ENCODE measurements around the gene PIGL. TPM values are rescaled to one million over a fixed set of nuclear protein-coding genes. Genes with fewer than 3 reads are reported as not detected.

The PIGL gene
- total RNA-seq, 2 donors from 2014 or later, result 42.5 to 51.9 TPM

- ATAC-seq (replicated peaks in 1 of 2), result no peak
- H3K36me3 Mint-ChIP-seq (ENCODE audit: insufficient read depth in 2 of 2), result peaks cover 0 to 2% of the 10 kb centered on the region in 2 donors
- DNase-seq, result no peak
- no peaks in the 10 kb centered on the region for H3K27me3 Mint-ChIP-seq (ENCODE audit: low read depth)
- no peak overlapping the region for H3K4me3 Mint-ChIP-seq
- H3K4me1 Mint-ChIP-seq (ENCODE audit: low read depth), result peaks cover 5% of the 10 kb centered on the region
- no peak overlapping the region for H3K27ac Mint-ChIP-seq
- peaks cover 0 to 2% of the 10 kb centered on the region in 2 donors for H3K9me3 Mint-ChIP-seq
Observed at GRCh38 chr17:16262201-16262600, 45.2 kb downstream of the PIGL start.

GRCh38 chr17:16267174-16267573 lies 50.2 kb downstream of the PIGL start:
- Mint-ChIP-seq H3K27me3 (ENCODE audit: low read depth) (no peaks in the 10 kb centered on the region), H3K27ac (peak overlapping the region; percentile 58), H3K9me3 (peaks cover 2% of the 10 kb centered on the region in 2 donors), H3K4me1 (ENCODE audit: low read depth) (peaks cover 27% of the 10 kb centered on the region), H3K4me3 (no peak overlapping the region), H3K36me3 (ENCODE audit: insufficient read depth in 2 of 2) (peaks cover 0 to 3% of the 10 kb centered on the region in 2 donors)
- ATAC-seq (replicated peaks in 1 of 2) (no peak), DNase-seq (no peak)

- Mint-ChIP-seq H3K4me3 (no peak overlapping the region), H3K36me3 (ENCODE audit: insufficient read depth in 2 of 2) (peaks cover 3 to 11% of the 10 kb centered on the region in 2 donors), H3K4me1 (ENCODE audit: low read depth) (peaks cover 27% of the 10 kb centered on the region), H3K27ac (peak overlapping the region; percentile 34), H3K27me3 (ENCODE audit: low read depth) (no peaks in the 10 kb centered on the region), H3K9me3 (peaks cover 2 to 7% of the 10 kb centered on the region in 2 donors)
- ATAC-seq (replicated peaks in 1 of 2) (no peak), DNase-seq (no peak)
Observed at GRCh38 chr17:16269658-16270057, 52.6 kb downstream of the PIGL start.

- Mint-ChIP-seq H3K4me3 (no peak overlapping the region), H3K4me1 (ENCODE audit: low read depth) (peaks cover 21% of the 10 kb centered on the region), H3K36me3 (ENCODE audit: insufficient read depth in 2 of 2) (peaks cover 3 to 18% of the 10 kb centered on the region in 2 donors), H3K9me3 (peaks cover 0 to 9% of the 10 kb centered on the region in 2 donors), H3K27me3 (ENCODE audit: low read depth) (no peaks in the 10 kb centered on the region), H3K27ac (no peak overlapping the region)
- no peak for DNase-seq
- ATAC-seq (replicated peaks in 1 of 2), result no peak
Observed at GRCh38 chr17:16272111-16272840, 55.3 kb downstream of the PIGL start.

- ATAC-seq (replicated peaks in 1 of 2) (no peak), DNase-seq (no peak)
- H3K9me3 Mint-ChIP-seq, result peaks cover under 1 to 9% of the 10 kb centered on the region in 2 donors
- peaks cover 3 to 24% of the 10 kb centered on the region in 2 donors for H3K36me3 Mint-ChIP-seq (ENCODE audit: insufficient read depth in 2 of 2)
- peaks cover 9% of the 10 kb centered on the region for H3K4me1 Mint-ChIP-seq (ENCODE audit: low read depth)
- H3K4me3 Mint-ChIP-seq, result no peak overlapping the region
- no peaks in the 10 kb centered on the region for H3K27me3 Mint-ChIP-seq (ENCODE audit: low read depth)
- no peak overlapping the region for H3K27ac Mint-ChIP-seq
Observed at GRCh38 chr17:16273499-16273898, 56.5 kb downstream of the PIGL start.

- no peak for ATAC-seq (replicated peaks in 1 of 2)
- H3K9me3 Mint-ChIP-seq, result peaks cover 5 to 9% of the 10 kb centered on the region in 2 donors
- H3K27ac Mint-ChIP-seq, result no peak overlapping the region
- peaks cover 6% of the 10 kb centered on the region for H3K4me1 Mint-ChIP-seq (ENCODE audit: low read depth)
- no peak for DNase-seq
- no peak overlapping the region for H3K4me3 Mint-ChIP-seq
- no peaks in the 10 kb centered on the region for H3K27me3 Mint-ChIP-seq (ENCODE audit: low read depth)
- peaks cover 5 to 28% of the 10 kb centered on the region in 2 donors for H3K36me3 Mint-ChIP-seq (ENCODE audit: insufficient read depth in 2 of 2)
Observed at GRCh38 chr17:16273929-16274339, 56.9 kb downstream of the PIGL start.

- Mint-ChIP-seq H3K9me3 (peaks cover 5 to 10% of the 10 kb centered on the region in 2 donors), H3K36me3 (ENCODE audit: insufficient read depth in 2 of 2) (peaks cover 5 to 30% of the 10 kb centered on the region in 2 donors), H3K27me3 (ENCODE audit: low read depth) (no peaks in the 10 kb centered on the region), H3K4me1 (ENCODE audit: low read depth) (peaks cover under 1% of the 10 kb centered on the region), H3K4me3 (no peak overlapping the region), H3K27ac (no peak overlapping the region)
- ATAC-seq (replicated peaks in 1 of 2), result no peak
- DNase-seq, result no peak
Observed at GRCh38 chr17:16275024-16275423, 58.0 kb downstream of the PIGL start.

- ATAC-seq (replicated peaks in 1 of 2) (no peak), DNase-seq (no peak)
- Mint-ChIP-seq H3K4me1 (ENCODE audit: low read depth) (no peaks in the 10 kb centered on the region), H3K36me3 (ENCODE audit: insufficient read depth in 2 of 2) (peaks cover 5 to 28% of the 10 kb centered on the region in 2 donors), H3K27me3 (ENCODE audit: low read depth) (no peaks in the 10 kb centered on the region), H3K4me3 (no peak overlapping the region), H3K27ac (no peak overlapping the region), H3K9me3 (peaks cover 5 to 8% of the 10 kb centered on the region in 2 donors)
Observed at GRCh38 chr17:16277163-16277562, 60.2 kb downstream of the PIGL start.

GRCh38 chr17:16281351-16281750 lies 64.3 kb downstream of the PIGL start:
- DNase-seq (no peak), ATAC-seq (replicated peaks in 1 of 2) (no peak)
- Mint-ChIP-seq H3K4me1 (ENCODE audit: low read depth) (peaks cover 10% of the 10 kb centered on the region), H3K36me3 (ENCODE audit: insufficient read depth in 2 of 2) (peaks cover 2 to 14% of the 10 kb centered on the region in 2 donors), H3K9me3 (peaks cover 3 to 5% of the 10 kb centered on the region in 2 donors), H3K27me3 (ENCODE audit: low read depth) (no peaks in the 10 kb centered on the region), H3K4me3 (no peak overlapping the region), H3K27ac (peak overlapping the region; percentile 31)

- DNase-seq (no peak), ATAC-seq (replicated peaks in 1 of 2) (no peak)
- H3K36me3 Mint-ChIP-seq (ENCODE audit: insufficient read depth in 2 of 2), result peaks cover 2 to 11% of the 10 kb centered on the region in 2 donors
- H3K9me3 Mint-ChIP-seq, result peaks cover 1 to 5% of the 10 kb centered on the region in 2 donors
- H3K4me1 Mint-ChIP-seq (ENCODE audit: low read depth), result peaks cover 21% of the 10 kb centered on the region
- no peak overlapping the region for H3K27ac Mint-ChIP-seq
- no peak overlapping the region for H3K4me3 Mint-ChIP-seq
- H3K27me3 Mint-ChIP-seq (ENCODE audit: low read depth), result no peaks in the 10 kb centered on the region
Observed at GRCh38 chr17:16282522-16282921, 65.5 kb downstream of the PIGL start.

- H3K9me3 Mint-ChIP-seq, result peaks cover 1 to 3% of the 10 kb centered on the region in 2 donors
- H3K4me1 Mint-ChIP-seq (ENCODE audit: low read depth), result peaks cover 33% of the 10 kb centered on the region
- no peak overlapping the region for H3K27ac Mint-ChIP-seq
Observed at GRCh38 chr17:16283705-16284104, 66.7 kb downstream of the PIGL start.

GRCh38 chr17:16285646-16286008 lies 68.6 kb downstream of the PIGL start:
- no peaks in the 10 kb centered on the region for H3K9me3 Mint-ChIP-seq
- H3K4me1 Mint-ChIP-seq (ENCODE audit: low read depth), result peaks cover 45% of the 10 kb centered on the region
- ATAC-seq (replicated peaks in 1 of 2) (no peak), DNase-seq (no peak)
- peak overlapping the region; percentile 63 to 72 for H3K4me3 Mint-ChIP-seq
- no peaks in the 10 kb centered on the region for H3K27me3 Mint-ChIP-seq (ENCODE audit: low read depth)
- peaks cover 0 to 7% of the 10 kb centered on the region in 2 donors for H3K36me3 Mint-ChIP-seq (ENCODE audit: insufficient read depth in 2 of 2)
- H3K27ac Mint-ChIP-seq, result peak overlapping the region; percentile 98

More at GRCh38 chr17:16283705-16284104, 66.7 kb downstream of the PIGL start:
- no peaks in the 10 kb centered on the region for H3K27me3 Mint-ChIP-seq (ENCODE audit: low read depth)
- ATAC-seq (replicated peaks in 1 of 2) (no peak), DNase-seq (no peak)
- H3K36me3 Mint-ChIP-seq (ENCODE audit: insufficient read depth in 2 of 2), result peaks cover 2 to 7% of the 10 kb centered on the region in 2 donors
- no peak overlapping the region for H3K4me3 Mint-ChIP-seq

GRCh38 chr17:16286009-16286946 lies 69.3 kb downstream of the PIGL start:
- H3K27me3 Mint-ChIP-seq (ENCODE audit: low read depth), result no peaks in the 10 kb centered on the region
- H3K4me1 Mint-ChIP-seq (ENCODE audit: low read depth), result peaks cover 45% of the 10 kb centered on the region
- peaks cover 0 to 7% of the 10 kb centered on the region in 2 donors for H3K36me3 Mint-ChIP-seq (ENCODE audit: insufficient read depth in 2 of 2)
- ATAC-seq (replicated peaks in 1 of 2), result peak; percentile 96 to 97
- peak overlapping the region; percentile 63 to 72 for H3K4me3 Mint-ChIP-seq
- DNase-seq, result peak; percentile 83 to 85
- no peaks in the 10 kb centered on the region for H3K9me3 Mint-ChIP-seq
- peak overlapping the region; percentile 98 for H3K27ac Mint-ChIP-seq

All from activated T-cell treated with anti-CD3 and anti-CD28 coated beads, Interleukin-2, amount 50 U/mL, for 72 hours (primary cell).